Bronchial epithelial cell (primary cell): ENCODE measurements around the gene CACNA1C. TPM values are rescaled to one million over a fixed set of nuclear protein-coding genes. Genes with fewer than 3 reads are reported as not detected.

Experiments
- DNase-seq: peaks from one replicate; pipeline ENCODE4 v3.0.0-alpha.2; 2010; ENCODE audit warnings: low read depth
- FAIRE-seq: peaks from 2 replicates; lab custom pipeline; 2011; peaks lifted over from hg19 to GRCh38; lab: Jason Lieb, UNC
- H3K27me3 ChIP-seq: 2 replicates; pipeline ENCODE4 v1.5.1; 2011; ENCODE audit warnings: low read length; ENCODE audit not compliant: control insufficient read depth, insufficient read depth
- H3K36me3 ChIP-seq: 2 replicates; pipeline ENCODE4 v1.5.1; 2011; ENCODE audit warnings: low read length; ENCODE audit not compliant: control insufficient read depth, insufficient read depth
- H3K4me3 ChIP-seq: 2 replicates; pipeline ENCODE4 v1.5.1; 2011; ENCODE audit warnings: mild to moderate bottlenecking, low read depth, low read length, control low read depth
- total RNA-seq: library from RNA; depleted of rRNA; stranded (reverse); fragments of >200 nt; gene quantifications from 2 replicates; pipeline ENCODE4 v1.2.1, GENCODE V29; 2014
- TF ChIP-seq, protein P1 (sequence below): IDR thresholded peaks from 2 replicates; pipeline ENCODE4 v1.5.1; 2011; ENCODE audit warnings: mild to moderate bottlenecking, moderate library complexity, low read length, control low read depth, inconsistent platforms; ENCODE audit not compliant: insufficient read depth, severe bottlenecking

Gene CACNA1C
- total RNA-seq, 1 donor from 2014 or later = not detected

DNA sequence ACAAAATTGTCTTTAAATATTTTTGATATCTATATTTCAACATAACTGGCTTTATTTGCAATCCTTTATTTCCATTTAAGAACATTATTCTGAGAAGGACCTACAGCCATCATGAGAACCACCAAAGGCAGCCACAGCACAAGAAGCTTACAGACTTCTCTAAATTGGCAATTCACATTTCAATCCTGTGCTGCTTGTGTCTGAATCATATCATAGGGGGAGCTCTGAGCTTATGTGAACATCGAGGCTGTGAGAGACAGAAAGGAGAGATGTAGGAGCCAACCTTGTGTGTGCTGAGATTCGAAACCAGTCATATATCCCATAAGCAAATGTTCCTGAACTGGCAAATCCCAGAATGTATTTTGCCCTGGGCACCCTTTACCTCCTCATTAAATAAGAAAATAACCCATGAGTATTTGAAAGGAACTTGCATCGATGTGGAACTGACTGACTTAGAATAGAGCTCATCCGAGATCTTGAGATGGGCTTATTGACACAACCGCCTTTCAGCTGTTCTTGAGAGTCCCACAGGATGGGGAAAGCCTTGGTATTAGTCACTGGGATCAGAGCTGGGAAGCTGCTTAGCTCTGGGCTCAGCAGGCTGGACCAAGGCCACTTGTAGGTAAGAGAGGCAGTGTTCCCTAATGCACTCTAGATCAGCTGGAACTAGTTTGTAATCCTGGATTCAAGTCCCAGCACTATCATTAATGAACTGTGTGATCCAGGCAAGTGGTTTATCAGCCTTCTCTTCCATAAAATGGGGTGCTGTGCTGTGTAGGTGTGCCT, 329.8 kb downstream of the CACNA1C start:
- Histone ChIP-seq H3K4me3 (no peak overlapping the region), H3K27me3 (no peaks in the 10 kb centered on the region), H3K36me3 (no peaks in the 10 kb centered on the region)
- no peak for FAIRE-seq
- TF ChIP-seq, protein P1, sequence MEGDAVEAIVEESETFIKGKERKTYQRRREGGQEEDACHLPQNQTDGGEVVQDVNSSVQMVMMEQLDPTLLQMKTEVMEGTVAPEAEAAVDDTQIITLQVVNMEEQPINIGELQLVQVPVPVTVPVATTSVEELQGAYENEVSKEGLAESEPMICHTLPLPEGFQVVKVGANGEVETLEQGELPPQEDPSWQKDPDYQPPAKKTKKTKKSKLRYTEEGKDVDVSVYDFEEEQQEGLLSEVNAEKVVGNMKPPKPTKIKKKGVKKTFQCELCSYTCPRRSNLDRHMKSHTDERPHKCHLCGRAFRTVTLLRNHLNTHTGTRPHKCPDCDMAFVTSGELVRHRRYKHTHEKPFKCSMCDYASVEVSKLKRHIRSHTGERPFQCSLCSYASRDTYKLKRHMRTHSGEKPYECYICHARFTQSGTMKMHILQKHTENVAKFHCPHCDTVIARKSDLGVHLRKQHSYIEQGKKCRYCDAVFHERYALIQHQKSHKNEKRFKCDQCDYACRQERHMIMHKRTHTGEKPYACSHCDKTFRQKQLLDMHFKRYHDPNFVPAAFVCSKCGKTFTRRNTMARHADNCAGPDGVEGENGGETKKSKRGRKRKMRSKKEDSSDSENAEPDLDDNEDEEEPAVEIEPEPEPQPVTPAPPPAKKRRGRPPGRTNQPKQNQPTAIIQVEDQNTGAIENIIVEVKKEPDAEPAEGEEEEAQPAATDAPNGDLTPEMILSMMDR = no peak
- DNase-seq = no peak

DNA sequence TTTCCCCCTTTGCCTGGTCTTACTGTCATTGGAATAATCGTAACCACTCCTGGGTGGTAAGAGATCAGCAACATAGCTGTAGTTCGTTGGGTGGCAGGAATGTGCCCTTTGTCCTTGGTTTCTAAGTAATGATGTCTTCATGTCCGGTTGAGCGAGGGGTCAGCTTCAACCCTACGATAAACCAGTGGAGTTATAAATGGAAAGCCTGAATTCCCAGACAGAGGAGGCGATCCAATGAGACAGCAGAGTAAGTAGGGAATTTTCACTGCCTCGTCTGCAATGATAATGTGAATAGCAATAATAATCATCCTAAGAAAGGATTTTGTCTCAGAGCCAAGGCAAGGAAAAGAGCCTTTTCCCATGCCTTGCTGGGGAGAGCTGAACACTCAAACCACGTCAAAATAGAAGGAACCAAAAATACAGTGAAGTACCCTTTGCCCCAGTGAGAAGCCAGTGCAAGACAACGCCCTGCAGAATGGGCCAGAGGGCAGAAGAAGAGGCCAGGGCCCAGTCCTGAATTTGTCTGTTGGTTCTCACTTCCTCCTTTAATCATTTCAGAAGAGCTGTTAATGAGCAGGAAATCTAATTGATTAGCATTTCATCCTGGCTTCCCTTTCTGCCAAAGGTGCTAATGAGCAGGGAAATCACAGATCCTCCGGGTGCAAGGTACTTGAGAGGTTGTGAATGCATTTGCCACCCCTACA, 330.7 kb downstream of the CACNA1C start:
- FAIRE-seq (no peak), DNase-seq (no peak)
- TF ChIP-seq, protein P1 = no peak
- Histone ChIP-seq H3K36me3 (no peaks in the 10 kb centered on the region), H3K27me3 (no peaks in the 10 kb centered on the region), H3K4me3 (no peak overlapping the region)

DNA sequence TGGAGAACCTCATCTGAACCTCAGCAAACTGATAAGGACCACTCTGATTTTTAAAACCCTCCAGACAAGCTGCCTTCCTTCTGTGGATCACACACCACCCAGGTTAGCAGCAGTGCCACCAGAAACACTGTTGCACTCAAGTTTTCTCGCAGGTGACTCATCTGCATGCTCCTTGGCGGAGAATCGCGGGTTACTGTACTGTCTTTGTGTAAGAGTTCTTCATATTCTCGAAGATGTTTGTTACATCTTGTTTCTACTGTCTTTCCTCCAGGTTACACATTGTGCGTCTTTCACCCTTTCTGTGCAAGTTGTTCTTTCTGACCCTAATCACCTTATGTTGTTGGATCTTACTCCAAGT, 331.2 kb downstream of the CACNA1C start:
- DNase-seq (no peak), FAIRE-seq (no peak)
- Histone ChIP-seq H3K36me3 (no peaks in the 10 kb centered on the region), H3K27me3 (no peaks in the 10 kb centered on the region), H3K4me3 (no peak overlapping the region)
- TF ChIP-seq, protein P1 = no peak

DNA sequence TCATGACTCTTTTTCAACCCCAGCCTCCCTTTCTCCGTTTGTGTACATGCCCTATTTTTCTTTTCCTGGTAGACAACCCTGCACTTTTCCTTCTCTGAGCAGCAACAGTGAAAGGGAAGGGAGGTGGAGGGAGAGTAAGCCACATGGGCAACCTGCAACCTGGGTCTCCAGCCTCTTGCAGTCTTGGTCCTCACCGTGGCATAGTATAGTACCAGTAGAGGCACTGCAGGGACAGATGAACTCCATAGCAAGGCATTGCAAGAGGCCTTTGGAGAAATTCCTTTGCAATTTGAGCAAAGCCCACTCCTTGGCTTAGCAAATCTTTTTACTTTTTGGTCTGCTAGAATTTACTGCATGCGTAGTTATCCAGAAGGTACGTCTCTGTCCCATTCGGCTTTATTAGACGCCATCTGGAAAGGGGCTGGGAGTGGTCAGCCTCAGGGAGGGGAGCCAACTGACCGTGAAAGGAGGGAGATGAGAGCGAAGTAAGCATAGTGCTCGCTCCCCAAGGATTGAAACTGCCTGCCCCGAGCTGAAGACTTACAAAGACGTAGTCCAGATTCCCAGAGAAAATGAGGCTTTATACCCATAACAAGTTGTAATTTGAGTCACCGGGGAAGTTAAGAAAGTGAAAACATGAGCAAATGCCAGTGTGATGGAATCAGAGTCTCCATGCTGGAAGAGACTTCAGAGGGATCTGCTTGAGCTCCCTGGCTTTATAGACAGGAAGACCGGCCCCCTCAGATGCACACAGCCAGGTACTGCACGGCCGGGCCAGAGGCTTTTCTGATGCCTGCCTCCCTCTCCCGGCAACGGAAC, 332.0 kb downstream of the CACNA1C start:
- H3K36me3 ChIP-seq = no peaks in the 10 kb centered on the region
- TF ChIP-seq, protein P1 = no peak
- no peaks in the 10 kb centered on the region for H3K27me3 ChIP-seq
- no peak overlapping the region for H3K4me3 ChIP-seq
- FAIRE-seq (no peak), DNase-seq (no peak)

DNA sequence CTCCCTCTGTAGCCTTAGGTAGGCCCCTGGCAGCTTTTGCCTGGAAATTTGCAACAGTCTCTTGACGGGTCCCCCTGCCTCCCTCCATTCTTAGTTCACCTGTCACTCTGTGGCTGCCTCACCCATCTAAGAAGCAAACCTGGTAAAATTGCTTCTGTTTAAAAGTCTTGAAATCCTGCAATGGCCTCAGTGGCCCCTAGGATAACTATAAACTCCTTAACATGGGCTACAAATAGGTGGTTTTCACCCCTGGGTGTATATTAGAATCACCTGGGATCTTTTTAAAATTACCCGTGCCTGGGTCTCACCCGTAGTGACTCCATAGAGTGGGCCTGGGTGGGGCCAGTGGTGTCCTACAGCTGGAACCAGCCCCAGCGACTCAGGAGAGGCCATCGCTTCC, 332.7 kb downstream of the CACNA1C start:
- no peak overlapping the region for H3K4me3 ChIP-seq
- FAIRE-seq (no peak), DNase-seq (no peak)
- TF ChIP-seq, protein P1 = no peak
- no peaks in the 10 kb centered on the region for H3K36me3 ChIP-seq
- no peaks in the 10 kb centered on the region for H3K27me3 ChIP-seq
